Measurements from ENCODE around the gene TP53BP2. TPM values are rescaled to one million over a fixed set of nuclear protein-coding genes. Genes with fewer than 3 reads are reported as not detected.
A peak's percentile ranks its signal among the peaks of the same experiment; 100 is the strongest.

TP53BP2 gene
- total and polyA plus RNA-seq, 8 donors, result 51.8 to 58.6 (median 55.9) TPM

DNA sequence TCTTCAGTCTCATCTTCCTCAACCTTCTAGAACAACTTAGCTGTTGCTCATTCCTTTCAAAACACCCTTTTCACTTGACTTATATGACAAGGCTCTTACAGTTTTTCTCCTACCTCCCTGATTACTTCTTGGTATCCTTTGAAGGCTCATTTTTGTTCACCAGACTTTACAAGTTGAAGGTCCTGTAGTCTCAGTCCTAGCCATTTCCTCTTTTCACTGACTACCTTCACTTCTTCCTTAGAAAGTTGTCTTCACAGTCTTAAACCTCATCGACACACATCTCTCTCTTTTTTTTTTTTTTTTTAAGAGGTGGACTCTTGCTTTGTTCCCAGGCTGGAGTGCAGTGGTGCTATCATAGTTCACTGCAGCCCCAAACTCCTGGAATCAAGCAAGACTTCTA lies 6.6 kb upstream of the TP53BP2 start:
- Histone ChIP-seq H3K9me3 (no peaks in the 10 kb centered on the region), H3K27ac (no peak overlapping the region), H3K4me1 (peaks cover 0 to under 1% of the 10 kb centered on the region in 2 donors), H3K4me3 (no peak overlapping the region), H3K36me3 (no peaks in the 10 kb centered on the region), H3K27me3 (no peaks in the 10 kb centered on the region)
- intact Hi-C loops (cut with DNase I), result no loop called here
- no peak for DNase-seq
- no peak for ATAC-seq
- TF ChIP-seq, protein P1, sequence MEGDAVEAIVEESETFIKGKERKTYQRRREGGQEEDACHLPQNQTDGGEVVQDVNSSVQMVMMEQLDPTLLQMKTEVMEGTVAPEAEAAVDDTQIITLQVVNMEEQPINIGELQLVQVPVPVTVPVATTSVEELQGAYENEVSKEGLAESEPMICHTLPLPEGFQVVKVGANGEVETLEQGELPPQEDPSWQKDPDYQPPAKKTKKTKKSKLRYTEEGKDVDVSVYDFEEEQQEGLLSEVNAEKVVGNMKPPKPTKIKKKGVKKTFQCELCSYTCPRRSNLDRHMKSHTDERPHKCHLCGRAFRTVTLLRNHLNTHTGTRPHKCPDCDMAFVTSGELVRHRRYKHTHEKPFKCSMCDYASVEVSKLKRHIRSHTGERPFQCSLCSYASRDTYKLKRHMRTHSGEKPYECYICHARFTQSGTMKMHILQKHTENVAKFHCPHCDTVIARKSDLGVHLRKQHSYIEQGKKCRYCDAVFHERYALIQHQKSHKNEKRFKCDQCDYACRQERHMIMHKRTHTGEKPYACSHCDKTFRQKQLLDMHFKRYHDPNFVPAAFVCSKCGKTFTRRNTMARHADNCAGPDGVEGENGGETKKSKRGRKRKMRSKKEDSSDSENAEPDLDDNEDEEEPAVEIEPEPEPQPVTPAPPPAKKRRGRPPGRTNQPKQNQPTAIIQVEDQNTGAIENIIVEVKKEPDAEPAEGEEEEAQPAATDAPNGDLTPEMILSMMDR (IDR thresholded peaks at IDR 0.05), result no peak

DNA sequence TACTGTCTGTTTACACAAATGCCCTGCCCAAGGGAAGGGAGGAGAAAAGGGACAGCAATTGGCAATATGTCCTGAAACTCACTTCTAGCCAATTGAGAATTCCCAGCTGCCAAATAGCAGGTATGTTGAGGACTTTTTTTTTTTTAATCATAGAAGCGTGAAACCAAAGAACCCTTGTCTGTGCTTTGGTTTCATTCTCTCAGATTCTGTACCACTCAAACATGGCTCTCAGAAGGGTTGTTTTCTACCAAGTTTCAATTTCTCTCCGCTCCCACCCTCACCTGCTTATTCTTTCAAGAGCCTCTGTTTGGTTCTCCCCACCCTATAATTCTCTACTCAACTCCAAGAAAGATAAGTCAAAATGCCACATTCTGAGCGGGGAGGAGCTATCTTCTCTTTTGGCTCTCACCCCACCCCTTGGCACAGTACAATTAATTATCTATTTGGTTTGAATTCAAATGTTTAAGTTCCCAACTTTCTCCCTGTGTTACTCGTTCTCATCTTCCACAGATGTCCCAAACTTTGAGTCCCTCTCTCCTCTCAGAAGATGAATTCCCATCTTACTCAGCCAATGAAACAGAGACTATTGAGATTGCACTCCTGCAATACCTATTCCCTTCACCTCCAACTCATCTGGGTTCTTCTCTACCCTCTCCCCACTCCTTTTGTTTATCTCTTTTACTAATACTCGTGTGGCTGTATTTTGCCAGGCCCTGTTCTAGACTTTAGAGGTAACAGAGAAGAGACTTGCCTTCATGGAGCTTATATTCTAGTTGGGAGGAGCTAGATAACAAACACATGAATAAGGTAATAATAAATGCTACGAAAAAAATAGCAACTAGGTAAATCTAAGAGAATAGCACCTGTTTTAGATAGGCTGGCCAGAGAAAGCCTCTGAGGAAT lies 3.9 kb upstream of the TP53BP2 start:
- no peaks in the 10 kb centered on the region for H3K36me3 ChIP-seq
- ATAC-seq (no peak), DNase-seq (no peak)
- H3K4me1 ChIP-seq, result peaks cover under 1 to 12% of the 10 kb centered on the region in 2 donors
- H3K27me3 ChIP-seq, result no peaks in the 10 kb centered on the region
- TF ChIP-seq, protein P1 (IDR thresholded peaks at IDR 0.05), result no peak
- H3K27ac ChIP-seq, result no peak overlapping the region
- H3K9me3 ChIP-seq, result no peaks in the 10 kb centered on the region
- intact Hi-C loops (cut with DNase I), result no loop called here
- H3K4me3 ChIP-seq, result no peak overlapping the region

DNA sequence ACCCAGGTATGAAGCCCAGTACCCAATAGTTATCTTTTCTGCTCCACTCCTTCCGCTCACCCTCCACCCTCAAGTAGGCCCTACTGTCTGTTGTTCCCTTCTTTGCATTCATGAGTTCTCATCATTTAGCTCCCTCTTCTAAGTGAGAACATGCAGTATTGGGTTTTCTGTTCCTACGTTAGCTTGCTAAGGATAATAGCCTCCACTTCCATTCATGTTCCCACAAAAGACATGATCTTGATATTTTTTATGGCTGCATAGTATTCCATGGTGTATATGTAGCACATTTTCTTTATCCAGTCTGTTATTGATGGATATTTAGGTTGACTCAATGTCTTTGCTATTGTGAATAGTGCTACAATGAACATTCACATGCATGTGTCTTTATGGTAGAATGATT lies 2.8 kb upstream of the TP53BP2 start:
- Histone ChIP-seq H3K27ac (no peak overlapping the region), H3K9me3 (no peaks in the 10 kb centered on the region), H3K36me3 (no peaks in the 10 kb centered on the region), H3K27me3 (no peaks in the 10 kb centered on the region), H3K4me3 (no peak overlapping the region), H3K4me1 (peaks cover 6 to 23% of the 10 kb centered on the region in 2 donors)
- no peak for ATAC-seq
- TF ChIP-seq, protein P1 (IDR thresholded peaks at IDR 0.05), result no peak
- intact Hi-C loops (cut with DNase I), result no loop called here
- DNase-seq, result no peak

DNA sequence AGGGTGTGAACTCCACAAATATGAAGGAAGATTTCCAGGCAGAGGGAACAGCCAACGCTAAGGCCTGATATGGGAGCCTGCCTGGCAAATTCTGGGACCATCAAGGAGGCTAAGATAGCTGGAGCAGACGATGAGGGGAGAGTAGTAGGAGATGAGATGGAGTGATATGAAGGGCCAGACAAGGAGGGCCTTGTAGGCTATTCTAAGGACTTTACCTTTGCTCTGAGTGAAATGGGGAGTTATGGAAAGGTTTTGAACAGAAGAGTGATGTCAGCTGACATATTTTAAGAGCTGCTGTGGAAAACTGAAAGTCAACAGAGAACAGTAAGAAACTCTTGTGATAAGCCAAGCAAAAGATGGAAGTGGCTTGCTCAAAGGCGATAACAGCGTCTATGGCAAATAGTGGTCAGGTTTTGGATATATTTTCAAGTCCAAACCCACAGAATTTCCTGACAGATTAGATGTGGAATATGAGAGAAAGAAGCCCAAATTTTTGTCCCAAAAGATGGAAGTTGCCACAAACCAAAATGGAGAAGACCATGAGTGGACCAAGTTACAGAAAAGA lies 2.1 kb upstream of the TP53BP2 start:
- Histone ChIP-seq H3K4me1 (peaks cover 9 to 30% of the 10 kb centered on the region in 2 donors), H3K4me3 (no peak overlapping the region), H3K27ac (peak overlapping the region in 1 of 2 donors; percentile 99), H3K9me3 (no peaks in the 10 kb centered on the region), H3K36me3 (no peaks in the 10 kb centered on the region), H3K27me3 (no peaks in the 10 kb centered on the region)
- DNase-seq (no peak), ATAC-seq (no peak)
- intact Hi-C loops (cut with DNase I), result no loop called here
- TF ChIP-seq, protein P1 (IDR thresholded peaks at IDR 0.05), result no peak
